Neural progenitor cell (in vitro differentiated cells): ENCODE data around the gene STX8. TPM values are rescaled to one million over a fixed set of nuclear protein-coding genes. Genes with fewer than 3 reads are reported as not detected.
"Not testable (repeated sequence)": the region's sequence is repeated elsewhere in the genome, so short reads cannot be mapped to it uniquely, and the experiment has no call there.

Source experiments
- DNase-seq: peaks from one replicate; pipeline ENCODE4 v3.0.0-alpha.2; 2016; ENCODE audit warnings: low spot score
- H2AFZ ChIP-seq: fragments of 200-600 bp; sonication (generic); replicated peaks from 2 replicates; pipeline ENCODE4 v1.6.1; 2016; ENCODE audit warnings: antibody characterized with exemption
- H3F3A ChIP-seq: fragments of 200-600 bp; sonication (generic); 2 replicates; pipeline ENCODE4 v1.6.1; 2016; ENCODE audit warnings: antibody characterized with exemption, low read depth
- H3K27ac ChIP-seq: fragments of 200-600 bp; sonication (generic); 2 replicates; pipeline ENCODE4 v1.5.1; 2016; ENCODE audit warnings: mild to moderate bottlenecking
- H3K27me3 ChIP-seq: fragments of 200-600 bp; sonication (generic); 2 replicates; pipeline ENCODE4 v1.6.1; 2016; ENCODE audit warnings: mild to moderate bottlenecking, moderate library complexity
- H3K36me3 ChIP-seq: fragments of 200-600 bp; sonication (generic); 2 replicates; pipeline ENCODE4 v1.5.1; 2016
- H3K4me1 ChIP-seq: fragments of 200-600 bp; sonication (generic); 2 replicates; pipeline ENCODE4 v1.6.1; 2016; ENCODE audit warnings: mixed run types
- H3K4me2 ChIP-seq: fragments of 200-600 bp; sonication (generic); 2 replicates; pipeline ENCODE4 v1.6.1; 2016
- H3K4me3 ChIP-seq: fragments of 200-600 bp; sonication (generic); 2 replicates; pipeline ENCODE4 v1.5.1; 2016
- H3K79me2 ChIP-seq: fragments of 200-600 bp; sonication (generic); 2 replicates; pipeline ENCODE4 v1.6.1; 2016; ENCODE audit warnings: low read depth
- H3K9ac ChIP-seq: fragments of 200-600 bp; sonication (generic); 2 replicates; pipeline ENCODE4 v1.6.1; 2016
- H3K9me3 ChIP-seq: fragments of 200-600 bp; sonication (generic); 2 replicates; pipeline ENCODE4 v1.5.1; 2016; ENCODE audit warnings: low read depth
- H4K20me1 ChIP-seq: fragments of 200-600 bp; sonication (generic); 2 replicates; pipeline ENCODE4 v1.6.1; 2016; ENCODE audit warnings: low read depth
- H3K27ac Mint-ChIP-seq: 3 replicates; pipeline ENCODE4 v1.8.0; 2021; ENCODE audit warnings: mixed read lengths
- H3K27me3 Mint-ChIP-seq: 2 replicates; pipeline ENCODE4 v1.8.0; 2022; ENCODE audit warnings: low read depth, mild to moderate bottlenecking, inconsistent platforms, moderate library complexity, mixed read lengths; ENCODE audit not compliant: insufficient read depth
- H3K36me3 Mint-ChIP-seq: 3 replicates; pipeline ENCODE4 v1.8.0; 2021; ENCODE audit warnings: mixed read lengths
- H3K4me1 Mint-ChIP-seq: 3 replicates; pipeline ENCODE4 v1.8.0; 2021; ENCODE audit warnings: mixed read lengths
- H3K4me3 Mint-ChIP-seq: 3 replicates; pipeline ENCODE4 v1.8.0; 2021; ENCODE audit warnings: mild to moderate bottlenecking, moderate library complexity, mixed read lengths
- H3K9me3 Mint-ChIP-seq: 3 replicates; pipeline ENCODE4 v1.8.0; 2020; ENCODE audit warnings: mixed read lengths
- CTCF ChIP-seq: fragments of 200-600 bp; sonication (generic); IDR thresholded peaks from 2 replicates; pipeline ENCODE4 v1.5.1; 2017; ENCODE audit warnings: antibody characterized with exemption, mild to moderate bottlenecking
- EZH2 ChIP-seq: fragments of 200-600 bp; sonication (generic); IDR thresholded peaks from 2 replicates; pipeline ENCODE4 v1.6.1; 2017; ENCODE audit warnings: antibody characterized with exemption, mild to moderate bottlenecking, moderate library complexity
- EZH2phosphoT487 ChIP-seq: fragments of 200-600 bp; sonication (generic); IDR thresholded peaks from 2 replicates; pipeline ENCODE4 v1.6.1; 2017; ENCODE audit warnings: antibody characterized with exemption
- total RNA-seq: library from RNA; depleted of rRNA; stranded (reverse); fragments of >200 nt; gene quantifications from 2 replicates; pipeline ENCODE4 v1.2.3, GENCODE V29; 2015; ENCODE audit warnings: low replicate concordance

STX8 gene
- total RNA-seq, 1 donor from 2014 or later, result 79.7 TPM

- DNase-seq, result no peak
- no peaks in the 10 kb centered on the region for H3K27me3 ChIP-seq
- H3K4me2 ChIP-seq, result no peak overlapping the region
- no peak overlapping the region for H3K4me3 ChIP-seq
- Mint-ChIP-seq H3K36me3 (no peaks in the 10 kb centered on the region), H3K9me3 (peaks cover under 1% of the 10 kb centered on the region), H3K4me1 (peaks cover 24% of the 10 kb centered on the region), H3K27ac (no peak overlapping the region), H3K4me3 (no peak overlapping the region), H3K27me3 (peaks cover 2% of the 10 kb centered on the region)
- H3K79me2 ChIP-seq, result no peaks in the 10 kb centered on the region
- H3K9ac ChIP-seq, result no peak overlapping the region
- H4K20me1 ChIP-seq, result no peaks in the 10 kb centered on the region
- H3K27ac ChIP-seq, result no peak overlapping the region
- H3K9me3 ChIP-seq, result no peaks in the 10 kb centered on the region
- H3F3A ChIP-seq, result no peaks in the 10 kb centered on the region
- TF ChIP-seq EZH2, result no peak
- H2AFZ ChIP-seq, result no peak overlapping the region
- no peaks in the 10 kb centered on the region for H3K36me3 ChIP-seq
- peaks cover 5% of the 10 kb centered on the region for H3K4me1 ChIP-seq
Observed at GRCh38 chr17:9346296-9346926, 229.2 kb downstream of the STX8 start.

- Mint-ChIP-seq H3K4me1 (peaks cover 24% of the 10 kb centered on the region), H3K4me3 (no peak overlapping the region), H3K9me3 (no peaks in the 10 kb centered on the region), H3K27me3 (peaks cover 2% of the 10 kb centered on the region), H3K36me3 (no peaks in the 10 kb centered on the region), H3K27ac (no peak overlapping the region)
- Histone ChIP-seq H3F3A (no peaks in the 10 kb centered on the region), H4K20me1 (no peaks in the 10 kb centered on the region), H3K4me1 (peaks cover 5% of the 10 kb centered on the region), H3K4me3 (no peak overlapping the region), H3K36me3 (no peaks in the 10 kb centered on the region), H3K79me2 (no peaks in the 10 kb centered on the region), H2AFZ (no peak overlapping the region), H3K27ac (no peak overlapping the region), H3K9me3 (no peaks in the 10 kb centered on the region), H3K9ac (no peak overlapping the region), H3K4me2 (no peak overlapping the region), H3K27me3 (no peaks in the 10 kb centered on the region)
- no peak for TF ChIP-seq EZH2
- no peak for TF ChIP-seq EZH2phosphoT487
- TF ChIP-seq CTCF, result no peak
- peak; percentile 60 for DNase-seq
Observed at GRCh38 chr17:9343516-9343915, 232.1 kb downstream of the STX8 start.

- H3K4me2 ChIP-seq, result no peak overlapping the region
- H3K9me3 ChIP-seq, result no peaks in the 10 kb centered on the region
- no peak overlapping the region for H3K9ac ChIP-seq
- peak; percentile 6 for DNase-seq
- no peaks in the 10 kb centered on the region for H3K79me2 ChIP-seq
- no peak overlapping the region for H3K4me3 Mint-ChIP-seq
- peaks cover 5% of the 10 kb centered on the region for H3K27me3 Mint-ChIP-seq
- no peak overlapping the region for H3K27ac ChIP-seq
- H3K36me3 Mint-ChIP-seq, result peaks cover 3% of the 10 kb centered on the region
- no peaks in the 10 kb centered on the region for H3F3A ChIP-seq
- no peak overlapping the region for H2AFZ ChIP-seq
- peaks cover 24% of the 10 kb centered on the region for H3K4me1 Mint-ChIP-seq
- H3K27me3 ChIP-seq, result no peaks in the 10 kb centered on the region
- H3K36me3 ChIP-seq, result no peaks in the 10 kb centered on the region
- H3K4me3 ChIP-seq, result no peak overlapping the region
- H3K9me3 Mint-ChIP-seq, result no peaks in the 10 kb centered on the region
- TF ChIP-seq EZH2phosphoT487 (no peak), CTCF (peak; percentile 11), EZH2 (no peak)
- H3K27ac Mint-ChIP-seq, result peak overlapping the region; percentile 79
- no peaks in the 10 kb centered on the region for H4K20me1 ChIP-seq
- H3K4me1 ChIP-seq, result peaks cover 5% of the 10 kb centered on the region
Observed at GRCh38 chr17:9342225-9342624, 233.4 kb downstream of the STX8 start.

GRCh38 chr17:9339958-9340357, 235.7 kb downstream of the STX8 start:
- Mint-ChIP-seq H3K27me3 (peaks cover 5% of the 10 kb centered on the region), H3K9me3 (peaks cover 10% of the 10 kb centered on the region), H3K4me1 (peaks cover 23% of the 10 kb centered on the region), H3K27ac (no peak overlapping the region), H3K36me3 (peaks cover 9% of the 10 kb centered on the region), H3K4me3 (no peak overlapping the region)
- H3K36me3 ChIP-seq, result no peaks in the 10 kb centered on the region
- no peaks in the 10 kb centered on the region for H3K27me3 ChIP-seq
- TF ChIP-seq EZH2phosphoT487 (no peak), CTCF (no peak), EZH2 (no peak)
- peaks cover 2% of the 10 kb centered on the region for H3K9me3 ChIP-seq
- H3F3A ChIP-seq, result no peaks in the 10 kb centered on the region
- H3K4me1 ChIP-seq, result peaks cover 9% of the 10 kb centered on the region
- no peak overlapping the region for H3K4me2 ChIP-seq
- DNase-seq, result no peak
- H3K79me2 ChIP-seq, result no peaks in the 10 kb centered on the region
- H3K4me3 ChIP-seq, result no peak overlapping the region
- H4K20me1 ChIP-seq, result no peaks in the 10 kb centered on the region
- no peak overlapping the region for H3K27ac ChIP-seq
- no peak overlapping the region for H2AFZ ChIP-seq
- no peak overlapping the region for H3K9ac ChIP-seq

- H3K9ac ChIP-seq, H3K9me3 ChIP-seq, H3K4me3 Mint-ChIP-seq, DNase-seq, H3K4me1 ChIP-seq, H3K27ac ChIP-seq, H3K4me2 ChIP-seq, H4K20me1 ChIP-seq, H3F3A ChIP-seq, H3K4me3 ChIP-seq, H3K27me3 Mint-ChIP-seq, H3K79me2 ChIP-seq, H2AFZ ChIP-seq, H3K27me3 ChIP-seq, H3K27ac Mint-ChIP-seq, H3K36me3 ChIP-seq: not testable (repeated sequence)
- H3K36me3 Mint-ChIP-seq, result peaks cover 14% of the 10 kb centered on the region
- peaks cover 15% of the 10 kb centered on the region for H3K9me3 Mint-ChIP-seq
- H3K4me1 Mint-ChIP-seq, result peaks cover 20% of the 10 kb centered on the region
Observed at GRCh38 chr17:9339482-9339881, 236.1 kb downstream of the STX8 start.
